ENCODE results near the gene TTC33. TPM values are rescaled to one million over a fixed set of nuclear protein-coding genes. Genes with fewer than 3 reads are reported as not detected.
"Not testable (repeated sequence)": the region's sequence is repeated elsewhere in the genome, so short reads cannot be mapped to it uniquely, and the experiment has no call there.

TTC33 gene
- total and polyA plus RNA-seq, 2 of the 4 experiments (the other 2 are of a cell fraction), result 3.1 to 8.1 TPM

GRCh38 chr5:40788941-40789340, 33.2 kb upstream of the TTC33 start:
- CTCF ChIA-PET; dilution Hi-C loops (cut with HindIII; ENCODE audit: low sequenced_read_pairs, unreplicated experiment); intact Hi-C loops (cut with micrococcal nuclease): not testable (repeated sequence)

More at GRCh38 chr5:40788941-40789340, 33.2 kb upstream of the TTC33 start:
- H3K4me3 ChIP-seq (ENCODE audit: insufficient read depth, low read depth, low read length); H3K9me3 ChIP-seq (ENCODE audit: control insufficient read depth, insufficient read depth, low read length); H3K18ac ChIP-seq (ENCODE audit: low read depth, low read length); H4K91ac ChIP-seq (ENCODE audit: insufficient read depth, low read depth, low read length); H2BK5ac ChIP-seq (ENCODE audit: low read depth, low read length, poor library complexity, severe bottlenecking); H3K4me1 ChIP-seq (ENCODE audit: control insufficient read depth, insufficient read depth, low read length); H2BK20ac ChIP-seq (ENCODE audit: low read depth, low read length); H3K4me2 ChIP-seq (ENCODE audit: low read depth, low read length); BruUV-seq (replicated peaks); H2AFZ ChIP-seq (replicated peaks; ENCODE audit: low read length, poor library complexity); H3K14ac ChIP-seq (replicated peaks; ENCODE audit: low read depth, low read length); H4K5ac ChIP-seq (ENCODE audit: low read depth, low read length); H3K36me3 ChIP-seq (ENCODE audit: control insufficient read depth, insufficient read depth, low read length); H3K9ac ChIP-seq (ENCODE audit: low read depth, low read length); in situ Hi-C loops (cut with MboI; ENCODE audit: low sequenced_read_pairs); H3K4ac ChIP-seq (ENCODE audit: low read depth, low read length); ATAC-seq (ENCODE audit: low read depth); H4K8ac ChIP-seq (ENCODE audit: low read depth in 2 of 2, low read length in 2 of 2); H2BK120ac ChIP-seq (ENCODE audit: low read depth, low read length); H3K56ac ChIP-seq (ENCODE audit: extremely low read depth, insufficient read depth, low read length); H2BK15ac ChIP-seq (ENCODE audit: low read depth, low read length); H2AK5ac ChIP-seq (ENCODE audit: low read depth, low read length); DNase-seq; POLR2A ChIA-PET (ENCODE audit: unreplicated experiment); H3K9me1 ChIP-seq (ENCODE audit: insufficient read depth, low read length); H3K27me3 ChIP-seq (ENCODE audit: control insufficient read depth, insufficient read depth, low read length); H2AK9ac ChIP-seq (replicated peaks; ENCODE audit: low read depth, low read length, poor library complexity); H3K23ac ChIP-seq (ENCODE audit: low read depth, low read length); H3K27ac ChIP-seq (ENCODE audit: insufficient read depth, low read length): not testable (repeated sequence)
- H4K20me1 ChIP-seq (ENCODE audit: insufficient read depth, low read length), result peaks cover 94% of the 10 kb centered on the region
- WGBS, 2 experiments (ENCODE audit: extremely low coverage in 2 of 2, insufficient read length in 1 of 2), result no CpG with 5 or more reads among the region's 5 CpGs
- H3K79me1 ChIP-seq (ENCODE audit: low read depth in 1 of 2, low read length in 2 of 2), result peaks cover 0 to 42% of the 10 kb centered on the region in 2 experiments; a peak in 3 of 4 replicates

All from IMR-90 (cell line).